Mesothelial cell of epicardium (in vitro differentiated cells): ENCODE results near the gene DMXL2. TPM values are rescaled to one million over a fixed set of nuclear protein-coding genes. Genes with fewer than 3 reads are reported as not detected.

Experiments
- DNase-seq, 2 experiments: peaks; one replicate each; pipeline ENCODE4 v3.0.0; 2021; ENCODE audit warnings: low spot score in 2 of 2; ENCODE audit not compliant: unreplicated experiment in 2 of 2
- H3K27ac Mint-ChIP-seq: 2 replicates; pipeline ENCODE4 v1.8.0; 2021; ENCODE audit warnings: mixed read lengths
- H3K27me3 Mint-ChIP-seq: 2 replicates; pipeline ENCODE4 v1.8.0; 2021; ENCODE audit warnings: low read depth, mixed read lengths
- H3K36me3 Mint-ChIP-seq: 2 replicates; pipeline ENCODE4 v1.8.0; 2021; ENCODE audit warnings: mixed read lengths
- H3K4me1 Mint-ChIP-seq: 2 replicates; pipeline ENCODE4 v1.8.0; 2021; ENCODE audit warnings: mixed read lengths
- H3K4me3 Mint-ChIP-seq: 2 replicates; pipeline ENCODE4 v1.8.0; 2021; ENCODE audit warnings: mild to moderate bottlenecking, moderate library complexity, mixed read lengths
- H3K9me3 Mint-ChIP-seq: 2 replicates; pipeline ENCODE4 v1.8.0; 2021; ENCODE audit warnings: mixed read lengths
- CTCF ChIP-seq: fragments of 200-600 bp; sonication (generic); IDR thresholded peaks from one replicate; pipeline ENCODE4 v1.5.0; 2021; ENCODE audit warnings: antibody characterized with exemption; ENCODE audit not compliant: unreplicated experiment
- total RNA-seq: library from RNA; stranded (reverse); gene quantifications from 3 replicates; pipeline ENCODE4 v1.2.1, GENCODE V29; 2021

Gene DMXL2
- total RNA-seq, 1 donor from 2014 or later, result 44.8 TPM

GRCh38 chr15:51588966-51589365, 33.6 kb downstream of the DMXL2 start:
- Mint-ChIP-seq H3K27me3 (no peaks in the 10 kb centered on the region), H3K36me3 (peaks cover 15% of the 10 kb centered on the region), H3K27ac (no peak overlapping the region), H3K9me3 (peaks cover 42% of the 10 kb centered on the region), H3K4me3 (no peak overlapping the region), H3K4me1 (no peaks in the 10 kb centered on the region)
- DNase-seq, result no peak
- TF ChIP-seq CTCF, result no peak

DNA sequence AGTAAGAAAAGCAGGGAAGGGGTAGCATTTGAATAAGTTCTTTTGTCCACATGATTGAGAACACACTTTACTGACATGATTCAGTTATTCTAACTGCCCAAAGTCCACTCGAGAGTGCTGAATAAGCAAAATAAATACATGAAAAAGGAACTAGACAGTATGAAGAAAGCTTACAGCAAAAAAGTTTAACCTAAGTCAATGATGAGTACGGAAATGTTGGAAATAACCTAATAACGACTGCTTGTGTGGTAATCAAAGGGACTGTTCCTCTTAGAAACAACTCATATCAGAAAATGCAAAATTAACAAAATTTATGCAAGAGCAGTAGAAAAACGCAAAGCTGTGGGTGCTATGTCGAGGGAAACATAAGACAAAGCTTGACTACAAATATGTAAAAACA, 36.6 kb downstream of the DMXL2 start:
- TF ChIP-seq CTCF, result no peak
- Mint-ChIP-seq H3K4me3 (no peak overlapping the region), H3K4me1 (no peaks in the 10 kb centered on the region), H3K27me3 (no peaks in the 10 kb centered on the region), H3K9me3 (peaks cover 36% of the 10 kb centered on the region), H3K36me3 (peaks cover 16% of the 10 kb centered on the region), H3K27ac (no peak overlapping the region)
- DNase-seq, result no peak

- no peak for DNase-seq
- no peaks in the 10 kb centered on the region for H3K27me3 Mint-ChIP-seq
- no peak overlapping the region for H3K27ac Mint-ChIP-seq
- H3K36me3 Mint-ChIP-seq, result peaks cover 4% of the 10 kb centered on the region
- peaks cover 14% of the 10 kb centered on the region for H3K9me3 Mint-ChIP-seq
- H3K4me3 Mint-ChIP-seq, result no peak overlapping the region
- peaks cover 9% of the 10 kb centered on the region for H3K4me1 Mint-ChIP-seq
- no peak for TF ChIP-seq CTCF
Observed at GRCh38 chr15:51580982-51581381, 41.6 kb downstream of the DMXL2 start.

- no peak for DNase-seq
- H3K27me3 Mint-ChIP-seq, result no peaks in the 10 kb centered on the region
- TF ChIP-seq CTCF, result no peak
- H3K9me3 Mint-ChIP-seq, result peaks cover 14% of the 10 kb centered on the region
- no peak overlapping the region for H3K4me3 Mint-ChIP-seq
- peaks cover 9% of the 10 kb centered on the region for H3K4me1 Mint-ChIP-seq
- H3K27ac Mint-ChIP-seq, result no peak overlapping the region
- peaks cover 4% of the 10 kb centered on the region for H3K36me3 Mint-ChIP-seq
Observed at GRCh38 chr15:51580385-51580784, 42.2 kb downstream of the DMXL2 start.

DNA sequence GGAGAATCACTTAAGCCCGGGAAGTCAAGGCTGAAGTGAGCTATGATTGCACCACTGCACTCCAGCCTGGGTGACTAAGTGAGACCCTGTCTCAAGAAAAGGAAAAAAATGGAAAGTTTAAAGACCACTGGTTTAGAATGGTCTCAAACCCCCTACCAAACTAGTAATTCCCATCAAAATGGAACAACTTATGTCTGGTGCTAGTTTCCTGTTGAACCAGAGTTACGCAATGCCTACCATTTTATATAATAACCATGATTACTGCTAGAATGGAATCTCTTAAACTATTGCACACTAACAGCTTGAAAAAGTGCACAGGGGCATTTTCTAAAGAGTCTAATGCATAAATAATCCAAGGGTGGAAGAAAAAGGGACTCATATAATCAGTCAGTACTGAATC, 43.6 kb downstream of the DMXL2 start:
- Mint-ChIP-seq H3K27ac (no peak overlapping the region), H3K9me3 (peaks cover 14% of the 10 kb centered on the region), H3K27me3 (no peaks in the 10 kb centered on the region), H3K36me3 (peaks cover 4% of the 10 kb centered on the region), H3K4me3 (no peak overlapping the region), H3K4me1 (peaks cover 9% of the 10 kb centered on the region)
- no peak for TF ChIP-seq CTCF
- no peak for DNase-seq
